Spleen (tissue), 11 donors: ENCODE measurements around the gene TMEM151A. TPM values are rescaled to one million over a fixed set of nuclear protein-coding genes. Genes with fewer than 3 reads are reported as not detected.

Experiments
- DNase-seq: peaks from one replicate; pipeline ENCODE4 v3.0.0-alpha.2; 2020
- H3K27ac ChIP-seq, 8 donors: fragments of 200-600 bp; sonication (generic) in 7 of 8; 1 replicate in 4 of 8; 2 replicates in 4 of 8; pipeline versions ENCODE4 v1.5.0 to v1.8.0; 2016 to 2021; ENCODE audit warnings: inconsistent platforms in 4 of 8, mild to moderate bottlenecking in 4 of 8, moderate library complexity in 1 of 8
- H3K27me3 ChIP-seq, 7 donors: fragments of 200-600 bp; sonication (generic) in 6 of 7; replicated peaks in 1 of 7; 1 replicate in 4 of 7; 2 replicates in 3 of 7; pipeline versions ENCODE4 v1.5.0 to v1.8.0; 2016 to 2021; ENCODE audit warnings: inconsistent platforms in 3 of 7, mild to moderate bottlenecking in 1 of 7
- H3K36me3 ChIP-seq, 6 donors: fragments of 200-600 bp; sonication (generic) in 5 of 6; 1 replicate in 4 of 6; 2 replicates in 2 of 6; pipeline versions ENCODE4 v1.5.0 to v1.8.0; 2016 to 2021; ENCODE audit warnings: inconsistent platforms in 2 of 6
- H3K4me1 ChIP-seq, 6 donors: fragments of 200-600 bp; sonication (generic) in 5 of 6; 1 replicate in 3 of 6; 2 replicates in 3 of 6; pipeline versions ENCODE4 v1.5.0 to v1.8.0; 2016 to 2021; ENCODE audit warnings: inconsistent platforms in 3 of 6
- H3K4me3 ChIP-seq, 8 donors: fragments of 200-600 bp; sonication (generic) in 7 of 8; 1 replicate in 4 of 8; 2 replicates in 4 of 8; pipeline versions ENCODE4 v1.5.0 to v1.8.0; 2016 to 2021; ENCODE audit warnings: inconsistent platforms in 4 of 8, mild to moderate bottlenecking in 4 of 8, moderate library complexity in 2 of 8
- H3K9me3 ChIP-seq, 8 donors: fragments of 200-600 bp; sonication (generic) in 7 of 8; 1 replicate in 4 of 8; 2 replicates in 4 of 8; pipeline versions ENCODE4 v1.5.0 to v1.8.0; 2016 to 2021; ENCODE audit warnings: inconsistent platforms in 4 of 8
- CTCF ChIP-seq, 11 experiments: fragments of 200-600 bp in 7 of 11; fragments of 450-650 bp in 4 of 11; sonication (generic) in 4 of 11; IDR thresholded peaks in 8 of 11; conservative IDR thresholded peaks in 3 of 11; 1 replicate in 7 of 11; 2 replicates in 4 of 11; pipeline versions ENCODE4 v1.4.0 to v1.8.0; 2016 to 2021; ENCODE audit warnings: antibody characterized with exemption in 11 of 11, inconsistent platforms in 4 of 11, mild to moderate bottlenecking in 1 of 11
- POLR2A ChIP-seq, 3 donors: fragments of 450-650 bp; IDR thresholded peaks; one replicate each; pipeline ENCODE4 v1.5.1; 2017; ENCODE audit warnings: antibody characterized with exemption in 3 of 3, mild to moderate bottlenecking in 1 of 3
- POLR2AphosphoS5 ChIP-seq, 3 donors: sonication (generic); formaldehyde crosslinking; IDR thresholded peaks; one replicate each; pipeline ENCODE4 v1.5.1; 2017; ENCODE audit warnings: antibody characterized with exemption in 3 of 3
- WGBS, 5 donors: extraction: QIAGEN DNeasy Blood & Tissue Kit in 3 of 5; methylation state at CpG; one replicate each; pipeline versions ENCODE4 v1.1.5 to v1.1.7; 2013 to 2018; 5-methylcytosine and 5-hydroxymethylcytosine counted together
- intact Hi-C: fragments of 100-400 bp; cut with DNase I; formaldehyde crosslinking; loops from one replicate; pipeline ENCODE4 v1.15.0; 2023; ENCODE audit warnings: low total_unique reads
- polyA plus RNA-seq, 3 donors: library from polyadenylated mRNA; stranded (reverse); fragments of 200-250 nt; gene quantifications; one replicate each; pipeline ENCODE4 v1.2.1, GENCODE V29; 2013
- total RNA-seq, 7 donors: library from RNA; depleted of rRNA in 3 of 7; stranded (reverse); fragments of >200 nt in 3 of 7; fragmentation: NEBNext Ultra II Directional in 4 of 7; extraction: Animal tissue kit (Norgen Biotek cat#: 25700) in 4 of 7; gene quantifications; one replicate each; pipeline versions ENCODE4 v1.1.0 to v1.2.1, GENCODE V29; 2016 to 2021
- donor health status: healthy with polysubstance abuse.
- donor health status: DM: no; HTN: no; CAD: no; lungs with moderate emphysema.
- donor health status: DM: no; HTN: no; CAD: no.
- donor health status: Bipolar disorder and iron deficiency.
- donor health status: healthy.
- donor health status: DM: no; HTN: no; CAD: no.
- donor health status: DM: yes; HTN: yes; CAD: no.

Gene TMEM151A
- total and polyA plus RNA-seq, 10 donors = 0.02 to 0.34 (median 0.02) TPM; not detected in 7

- no peak for TF ChIP-seq CTCF (IDR thresholded peaks at IDR 0.05 in 8 of 11, conservative IDR thresholded peaks at IDR 0.05 in 3 of 11)
- 81 to 95% (median 86%) methylated on average over 3 of the region's 3 CpGs for WGBS, 5 donors
- peak; percentile 28 for DNase-seq
- peak overlapping the region in 5 of 8 donors; percentile 44 to 71 (median 59) for H3K27ac ChIP-seq
- H3K9me3 ChIP-seq = no peaks in the 10 kb centered on the region
- peaks cover 16 to 59% (median 41%) of the 10 kb centered on the region in 6 donors for H3K4me1 ChIP-seq
- H3K4me3 ChIP-seq = no peak overlapping the region
- H3K36me3 ChIP-seq = peaks cover 0 to 31% (median 11%) of the 10 kb centered on the region in 6 donors
- no peaks in the 10 kb centered on the region for H3K27me3 ChIP-seq
- intact Hi-C loops = loop anchor here (2.0 kb wide), 1 partner anchor 16 kb away; no protein-coding TSS in a partner anchor
These were observed 37.5 kb downstream of the TMEM151A start for GRCh38 chr11:66329165-66329673.

GRCh38 chr11:66330931-66331330, 39.2 kb downstream of the TMEM151A start:
- Histone ChIP-seq H3K9me3 (no peaks in the 10 kb centered on the region), H3K4me3 (no peak overlapping the region), H3K4me1 (peaks cover 20 to 66% (median 52%) of the 10 kb centered on the region in 6 donors), H3K36me3 (peaks cover 0 to 35% (median 11%) of the 10 kb centered on the region in 6 donors), H3K27me3 (peaks cover 0 to 5% (median 0%) of the 10 kb centered on the region in 7 donors), H3K27ac (no peak overlapping the region)
- intact Hi-C loops = no loop called here
- TF ChIP-seq CTCF (IDR thresholded peaks at IDR 0.05 in 8 of 11, conservative IDR thresholded peaks at IDR 0.05 in 3 of 11) = no peak
- TF ChIP-seq POLR2AphosphoS5 (IDR thresholded peaks at IDR 0.05) = no peak
- TF ChIP-seq POLR2A (IDR thresholded peaks at IDR 0.05) = no peak
- DNase-seq = peak; percentile 69
- 46 to 80% (median 71%) methylated on average over 5 to 10 of the region's 10 CpGs for WGBS, 5 donors

- Histone ChIP-seq H3K36me3 (peaks cover 0 to 36% (median 11%) of the 10 kb centered on the region in 6 donors), H3K27ac (no peak overlapping the region), H3K27me3 (peaks cover 0 to 11% (median 0%) of the 10 kb centered on the region in 7 donors), H3K4me3 (no peak overlapping the region), H3K4me1 (peaks cover 21 to 66% (median 53%) of the 10 kb centered on the region in 6 donors), H3K9me3 (no peaks in the 10 kb centered on the region)
- intact Hi-C loops = no loop called here
- TF ChIP-seq POLR2AphosphoS5 (IDR thresholded peaks at IDR 0.05) (no peak), CTCF (IDR thresholded peaks at IDR 0.05 in 8 of 11, conservative IDR thresholded peaks at IDR 0.05 in 3 of 11) (no peak), POLR2A (IDR thresholded peaks at IDR 0.05) (no peak)
- WGBS, 5 donors = 87 to 94% (median 90%) methylated on average over 10 to 12 of the region's 12 CpGs
- DNase-seq = peak; percentile 61
These were observed 40.1 kb downstream of the TMEM151A start for GRCh38 chr11:66331542-66332370.
